ENCODE data around the gene CBFA2T2. TPM values are rescaled to one million over a fixed set of nuclear protein-coding genes. Genes with fewer than 3 reads are reported as not detected.

CBFA2T2 gene
- total RNA-seq, 1 experiment from 2014 or later, result 15.4 TPM

DNA sequence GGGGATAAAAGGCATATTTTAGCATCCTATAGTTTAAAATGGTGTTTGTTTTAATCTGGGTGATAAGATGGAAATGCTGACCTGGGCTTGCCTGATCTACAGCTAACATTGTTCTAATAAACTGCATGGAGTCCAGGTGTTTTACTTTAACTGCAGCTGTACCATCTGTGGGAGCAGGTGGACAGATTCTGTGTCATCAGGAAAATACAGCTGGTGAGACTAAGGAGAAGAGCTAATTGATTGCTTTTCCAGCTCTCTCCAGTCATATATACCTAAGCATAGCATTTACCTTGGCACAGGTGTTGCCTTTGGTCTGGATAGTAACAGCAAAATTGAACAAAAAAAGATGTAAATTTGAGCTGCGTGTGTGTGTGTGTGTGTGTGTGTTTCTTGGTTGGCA is 31.6 kb downstream of the CBFA2T2 start:
- Mint-ChIP-seq H3K4me1 (ENCODE audit: insufficient read depth, unreplicated experiment) (peaks cover 5% of the 10 kb centered on the region), H3K4me3 (ENCODE audit: unreplicated experiment) (no peak overlapping the region), H3K27me3 (ENCODE audit: insufficient read depth, unreplicated experiment) (no peaks in the 10 kb centered on the region), H3K36me3 (ENCODE audit: insufficient read depth, unreplicated experiment) (peaks cover 17% of the 10 kb centered on the region), H3K27ac (ENCODE audit: low read depth, unreplicated experiment) (no peak overlapping the region), H3K9me3 (ENCODE audit: unreplicated experiment) (no peaks in the 10 kb centered on the region)
- no TSS peak for BruUV-seq (replicated peaks)
- intact Hi-C loops (cut with micrococcal nuclease), result no loop called here
- ChIA-PET CTCF (interaction anchor here (0.5 to 1.0 kb wide), 5 partner anchors 10 to 188 kb away, joined by 3 to 4 read pairs (median 3); no protein-coding TSS in a partner anchor), POLR2A (interaction anchor here (0.7 to 2.2 kb wide), 5 partner anchors 10 to 121 kb away, joined by 3 to 8 read pairs (median 4); partner anchors contain the start of gene CBFA2T2)
- TF ChIP-seq, protein P1, sequence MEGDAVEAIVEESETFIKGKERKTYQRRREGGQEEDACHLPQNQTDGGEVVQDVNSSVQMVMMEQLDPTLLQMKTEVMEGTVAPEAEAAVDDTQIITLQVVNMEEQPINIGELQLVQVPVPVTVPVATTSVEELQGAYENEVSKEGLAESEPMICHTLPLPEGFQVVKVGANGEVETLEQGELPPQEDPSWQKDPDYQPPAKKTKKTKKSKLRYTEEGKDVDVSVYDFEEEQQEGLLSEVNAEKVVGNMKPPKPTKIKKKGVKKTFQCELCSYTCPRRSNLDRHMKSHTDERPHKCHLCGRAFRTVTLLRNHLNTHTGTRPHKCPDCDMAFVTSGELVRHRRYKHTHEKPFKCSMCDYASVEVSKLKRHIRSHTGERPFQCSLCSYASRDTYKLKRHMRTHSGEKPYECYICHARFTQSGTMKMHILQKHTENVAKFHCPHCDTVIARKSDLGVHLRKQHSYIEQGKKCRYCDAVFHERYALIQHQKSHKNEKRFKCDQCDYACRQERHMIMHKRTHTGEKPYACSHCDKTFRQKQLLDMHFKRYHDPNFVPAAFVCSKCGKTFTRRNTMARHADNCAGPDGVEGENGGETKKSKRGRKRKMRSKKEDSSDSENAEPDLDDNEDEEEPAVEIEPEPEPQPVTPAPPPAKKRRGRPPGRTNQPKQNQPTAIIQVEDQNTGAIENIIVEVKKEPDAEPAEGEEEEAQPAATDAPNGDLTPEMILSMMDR (IDR thresholded peaks at IDR 0.05; ENCODE audit: unreplicated experiment), result no peak
- DNase-seq (ENCODE audit: unreplicated experiment), result no peak

DNA sequence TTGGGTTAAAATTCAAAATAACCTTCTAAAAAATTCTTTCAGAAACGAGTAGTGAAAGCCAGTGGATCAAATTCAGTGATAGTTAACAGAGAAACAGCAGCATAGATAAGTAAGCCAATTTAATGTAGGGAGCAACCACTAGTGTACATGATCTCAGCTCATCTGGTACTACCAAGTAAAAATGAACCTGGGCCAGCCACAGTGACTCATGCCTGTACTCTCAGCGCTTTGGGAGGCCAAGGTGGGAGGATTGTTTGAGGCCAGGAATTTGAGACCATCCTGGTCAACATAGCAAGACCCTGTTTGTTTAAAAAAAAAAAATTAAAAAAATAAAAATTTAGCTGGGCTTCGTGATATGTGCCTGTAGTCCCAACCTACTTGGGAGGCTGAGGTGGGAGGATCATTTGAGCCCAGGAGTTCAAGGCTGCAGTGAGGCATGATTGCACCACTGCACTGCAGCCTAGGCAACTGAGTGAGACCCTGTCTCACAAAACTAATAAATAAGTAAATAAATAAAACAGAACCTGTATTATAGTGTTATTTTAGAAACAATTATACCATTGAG is 32.4 kb downstream of the CBFA2T2 start:
- no peak overlapping the region for H3K27ac Mint-ChIP-seq (ENCODE audit: low read depth, unreplicated experiment)

DNA sequence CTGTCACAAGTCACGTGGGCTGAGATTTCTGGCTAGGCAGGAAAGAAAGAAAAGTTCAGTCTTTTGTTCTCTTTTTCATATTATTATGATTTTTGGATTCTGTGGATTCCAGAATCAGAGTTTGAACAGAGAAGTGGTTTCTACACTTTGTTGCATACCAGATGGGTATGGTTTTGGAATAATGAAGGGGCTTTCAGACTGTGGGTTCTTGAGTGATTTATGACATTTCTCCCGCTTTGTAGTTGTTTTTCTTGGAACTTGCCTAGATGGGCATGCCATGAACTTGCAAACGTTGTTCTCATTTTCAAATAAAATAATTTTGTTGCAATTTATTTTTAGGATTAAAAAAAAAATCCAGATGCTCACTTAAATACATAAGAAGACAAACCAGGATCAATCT is 34.4 kb downstream of the CBFA2T2 start:
- no peak for DNase-seq (ENCODE audit: unreplicated experiment)
- H3K27me3 Mint-ChIP-seq (ENCODE audit: insufficient read depth, unreplicated experiment), result no peaks in the 10 kb centered on the region
- H3K27ac Mint-ChIP-seq (ENCODE audit: low read depth, unreplicated experiment), result no peak overlapping the region
- no peaks in the 10 kb centered on the region for H3K4me1 Mint-ChIP-seq (ENCODE audit: insufficient read depth, unreplicated experiment)
- H3K9me3 Mint-ChIP-seq (ENCODE audit: unreplicated experiment), result no peaks in the 10 kb centered on the region
- ChIA-PET POLR2A (interaction anchor here (0.7 to 0.8 kb wide), 2 partner anchors 24 to 90 kb away, joined by 4 to 5 read pairs; no protein-coding TSS in a partner anchor), CTCF (no interaction called here)
- no TSS peak for BruUV-seq (replicated peaks)
- no peak overlapping the region for H3K4me3 Mint-ChIP-seq (ENCODE audit: unreplicated experiment)
- peaks cover 17% of the 10 kb centered on the region for H3K36me3 Mint-ChIP-seq (ENCODE audit: insufficient read depth, unreplicated experiment)
- TF ChIP-seq, protein P1 (IDR thresholded peaks at IDR 0.05; ENCODE audit: unreplicated experiment), result no peak
- intact Hi-C loops (cut with micrococcal nuclease), result no loop called here

More for the DNA sequence above, 32.4 kb downstream of the CBFA2T2 start:
- Mint-ChIP-seq H3K4me3 (ENCODE audit: unreplicated experiment) (no peak overlapping the region), H3K4me1 (ENCODE audit: insufficient read depth, unreplicated experiment) (peaks cover 5% of the 10 kb centered on the region), H3K36me3 (ENCODE audit: insufficient read depth, unreplicated experiment) (peaks cover 17% of the 10 kb centered on the region), H3K9me3 (ENCODE audit: unreplicated experiment) (no peaks in the 10 kb centered on the region), H3K27me3 (ENCODE audit: insufficient read depth, unreplicated experiment) (no peaks in the 10 kb centered on the region)
- POLR2A ChIA-PET, result interaction anchor here (0.9 to 1.7 kb wide), 3 partner anchors 9 to 122 kb away, joined by 3 to 4 read pairs (median 4); no protein-coding TSS in a partner anchor
- intact Hi-C loops (cut with micrococcal nuclease), result no loop called here
- no peak for DNase-seq (ENCODE audit: unreplicated experiment)
- BruUV-seq (replicated peaks), result no TSS peak
- TF ChIP-seq, protein P1 (IDR thresholded peaks at IDR 0.05; ENCODE audit: unreplicated experiment), result no peak
- CTCF ChIA-PET, result interaction anchor here (0.5 to 1.0 kb wide), 3 partner anchors 37 to 66 kb away, joined by 3 to 4 read pairs (median 3); no protein-coding TSS in a partner anchor

DNA sequence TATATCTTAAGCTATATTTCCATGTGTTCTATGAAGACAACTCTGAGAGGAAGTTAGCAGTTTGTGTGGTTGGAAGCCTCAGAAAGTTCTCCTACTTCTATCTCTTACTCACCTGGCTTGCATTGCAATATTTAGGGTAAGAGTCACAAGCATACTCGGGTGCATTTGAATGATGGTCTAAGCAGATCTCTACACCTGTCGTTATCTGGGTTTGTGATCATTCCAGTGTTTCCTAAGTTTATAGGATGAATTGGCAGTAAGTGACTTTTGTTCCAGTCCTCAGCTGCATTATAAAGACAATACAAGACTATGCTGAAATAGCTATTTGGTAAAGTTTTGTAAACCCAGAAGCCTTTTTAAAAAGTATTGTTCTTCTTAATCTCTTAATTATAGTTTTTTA is 36.9 kb downstream of the CBFA2T2 start:
- intact Hi-C loops (cut with micrococcal nuclease), result no loop called here
- TF ChIP-seq, protein P1 (IDR thresholded peaks at IDR 0.05; ENCODE audit: unreplicated experiment), result no peak
- H3K36me3 Mint-ChIP-seq (ENCODE audit: insufficient read depth, unreplicated experiment), result peaks cover 17% of the 10 kb centered on the region
- H3K4me1 Mint-ChIP-seq (ENCODE audit: insufficient read depth, unreplicated experiment), result peaks cover 10% of the 10 kb centered on the region
- no TSS peak for BruUV-seq (replicated peaks)
- ChIA-PET CTCF (no interaction called here), POLR2A (interaction anchor here (0.7 to 1.1 kb wide), 4 partner anchors 35 to 56 kb away, joined by 3 to 5 read pairs (median 3); no protein-coding TSS in a partner anchor)
- no peak overlapping the region for H3K4me3 Mint-ChIP-seq (ENCODE audit: unreplicated experiment)
- H3K9me3 Mint-ChIP-seq (ENCODE audit: unreplicated experiment), result no peaks in the 10 kb centered on the region
- H3K27ac Mint-ChIP-seq (ENCODE audit: low read depth, unreplicated experiment), result no peak overlapping the region
- no peak for DNase-seq (ENCODE audit: unreplicated experiment)
- H3K27me3 Mint-ChIP-seq (ENCODE audit: insufficient read depth, unreplicated experiment), result no peaks in the 10 kb centered on the region
